Measurements from ENCODE around the gene LOXHD1. TPM values are rescaled to one million over a fixed set of nuclear protein-coding genes. Genes with fewer than 3 reads are reported as not detected.

The LOXHD1 gene
- total RNA-seq, 4 donors from 2014 or later, result 0.33 to 3.2 (median 0.65) TPM

- TF ChIP-seq, protein P1, sequence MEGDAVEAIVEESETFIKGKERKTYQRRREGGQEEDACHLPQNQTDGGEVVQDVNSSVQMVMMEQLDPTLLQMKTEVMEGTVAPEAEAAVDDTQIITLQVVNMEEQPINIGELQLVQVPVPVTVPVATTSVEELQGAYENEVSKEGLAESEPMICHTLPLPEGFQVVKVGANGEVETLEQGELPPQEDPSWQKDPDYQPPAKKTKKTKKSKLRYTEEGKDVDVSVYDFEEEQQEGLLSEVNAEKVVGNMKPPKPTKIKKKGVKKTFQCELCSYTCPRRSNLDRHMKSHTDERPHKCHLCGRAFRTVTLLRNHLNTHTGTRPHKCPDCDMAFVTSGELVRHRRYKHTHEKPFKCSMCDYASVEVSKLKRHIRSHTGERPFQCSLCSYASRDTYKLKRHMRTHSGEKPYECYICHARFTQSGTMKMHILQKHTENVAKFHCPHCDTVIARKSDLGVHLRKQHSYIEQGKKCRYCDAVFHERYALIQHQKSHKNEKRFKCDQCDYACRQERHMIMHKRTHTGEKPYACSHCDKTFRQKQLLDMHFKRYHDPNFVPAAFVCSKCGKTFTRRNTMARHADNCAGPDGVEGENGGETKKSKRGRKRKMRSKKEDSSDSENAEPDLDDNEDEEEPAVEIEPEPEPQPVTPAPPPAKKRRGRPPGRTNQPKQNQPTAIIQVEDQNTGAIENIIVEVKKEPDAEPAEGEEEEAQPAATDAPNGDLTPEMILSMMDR (IDR thresholded peaks at IDR 0.05; ENCODE audit: low read depth), result no peak
Observed at GRCh38 chr18:46656326-46657114, 500 bp downstream of the LOXHD1 start.

DNA sequence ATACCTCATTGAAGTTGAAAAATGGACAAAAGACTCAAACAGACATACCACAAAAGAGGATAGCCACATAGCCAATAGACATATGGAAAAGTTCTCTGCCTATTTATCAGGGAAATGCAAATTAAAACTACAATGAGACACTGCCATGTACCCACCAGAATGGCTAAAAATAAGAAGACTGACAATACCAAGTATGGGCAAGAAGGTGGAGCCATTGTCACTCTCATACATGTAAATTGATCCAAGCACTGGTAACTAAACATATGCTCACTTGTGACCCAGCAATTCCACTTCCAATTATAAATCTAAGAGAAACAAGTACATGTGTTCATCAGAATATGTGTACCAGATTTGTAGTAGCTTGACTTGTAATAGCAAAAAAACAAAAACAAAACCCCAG lies 4.6 kb downstream of the LOXHD1 start:
- TF ChIP-seq, protein P1 (IDR thresholded peaks at IDR 0.05; ENCODE audit: low read depth), result no peak

- TF ChIP-seq, protein P1 (IDR thresholded peaks at IDR 0.05; ENCODE audit: low read depth), result no peak
Observed at GRCh38 chr18:46650681-46651080, 6.3 kb downstream of the LOXHD1 start.

DNA sequence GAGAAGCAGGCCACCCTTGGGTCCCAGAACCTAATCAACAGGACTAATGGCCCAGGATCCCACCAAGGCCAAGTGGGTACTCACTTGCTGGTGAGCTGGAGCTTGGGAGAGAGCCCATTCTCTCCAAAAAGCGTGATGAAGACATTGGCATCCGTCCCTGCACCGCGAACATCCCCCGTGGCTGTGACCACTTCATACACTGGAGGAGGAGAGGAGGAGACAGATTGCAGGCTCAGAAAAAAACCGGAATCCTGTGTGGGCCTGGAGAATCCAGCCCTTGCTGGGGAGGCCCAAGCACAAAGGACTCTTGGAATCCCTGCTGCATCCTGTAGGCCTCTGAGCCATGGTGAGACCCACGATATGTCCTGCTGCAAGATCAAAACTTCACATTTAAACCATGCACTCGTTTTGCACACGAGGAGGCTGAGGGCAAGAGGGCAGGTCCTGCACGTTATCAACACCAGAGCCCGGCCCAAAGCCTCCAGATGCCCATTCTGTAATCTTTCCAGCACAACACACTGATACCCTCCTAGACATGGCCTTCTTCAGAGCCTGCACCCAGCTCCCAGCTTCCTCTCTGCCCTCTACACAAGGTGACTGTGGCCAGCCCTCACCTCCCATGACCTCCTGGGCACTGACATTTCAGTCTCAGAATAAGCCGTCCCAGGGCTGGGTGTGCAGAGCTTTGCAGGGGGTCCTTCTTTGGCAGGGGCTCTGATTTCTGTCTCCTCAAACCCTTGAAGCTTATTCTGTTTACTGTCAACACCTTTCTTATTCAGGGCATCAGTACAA lies 7.8 kb downstream of the LOXHD1 start:
- TF ChIP-seq, protein P1 (IDR thresholded peaks at IDR 0.05; ENCODE audit: low read depth), result no peak

GRCh38 chr18:46646468-46646867 lies 10.6 kb downstream of the LOXHD1 start:
- TF ChIP-seq, protein P1 (IDR thresholded peaks at IDR 0.05; ENCODE audit: low read depth), result no peak

DNA sequence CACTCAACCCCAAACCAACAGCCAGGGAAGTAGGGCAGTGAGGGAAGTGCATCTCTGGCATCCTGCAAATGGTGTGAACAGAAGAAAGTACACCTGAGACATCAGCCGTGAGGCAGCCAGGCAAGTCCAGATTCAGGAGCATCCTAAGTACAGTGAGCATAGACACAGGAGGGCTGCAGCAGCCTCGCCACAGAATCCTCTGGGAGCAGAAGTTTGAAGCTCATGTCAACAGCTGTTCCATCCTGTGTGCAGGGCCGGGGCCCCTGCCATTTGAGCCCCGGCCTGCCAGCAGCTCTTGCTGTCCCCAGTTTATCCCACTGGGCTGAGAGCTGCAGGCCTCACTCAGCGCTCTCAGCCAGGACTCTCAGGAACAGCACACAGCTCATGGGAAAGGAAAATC lies 14.5 kb downstream of the LOXHD1 start:
- TF ChIP-seq, protein P1 (IDR thresholded peaks at IDR 0.05; ENCODE audit: low read depth), result no peak

DNA sequence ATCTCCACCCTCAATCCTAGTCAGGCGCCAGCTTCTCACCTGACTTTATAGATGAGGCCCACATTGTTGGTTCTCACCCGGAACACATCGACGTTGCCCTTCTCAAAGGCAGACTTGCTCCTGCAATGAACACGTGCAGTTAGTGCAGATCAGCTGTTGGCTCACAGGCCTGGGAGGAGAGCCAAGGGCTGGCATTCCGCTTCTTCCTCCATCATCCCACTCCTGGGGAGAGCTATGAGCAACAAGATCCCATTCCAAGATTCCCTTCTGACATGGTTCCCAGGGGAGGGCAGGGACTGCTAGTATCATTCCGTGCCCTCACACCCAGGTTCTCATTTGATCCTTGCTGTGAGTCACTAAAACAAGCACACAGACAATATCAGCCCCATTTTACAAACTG lies 15.1 kb downstream of the LOXHD1 start:
- TF ChIP-seq, protein P1 (IDR thresholded peaks at IDR 0.05; ENCODE audit: low read depth), result no peak
